ENCODE measurements around the gene PVR. TPM values are rescaled to one million over a fixed set of nuclear protein-coding genes. Genes with fewer than 3 reads are reported as not detected.
A peak's percentile ranks its signal among the peaks of the same experiment; 100 is the strongest.
"Not testable (repeated sequence)": the region's sequence is repeated elsewhere in the genome, so short reads cannot be mapped to it uniquely, and the experiment has no call there.

Gene PVR
- total and polyA plus RNA-seq, 12 donors, result 28.7 to 57.8 (median 45.0) TPM

DNA sequence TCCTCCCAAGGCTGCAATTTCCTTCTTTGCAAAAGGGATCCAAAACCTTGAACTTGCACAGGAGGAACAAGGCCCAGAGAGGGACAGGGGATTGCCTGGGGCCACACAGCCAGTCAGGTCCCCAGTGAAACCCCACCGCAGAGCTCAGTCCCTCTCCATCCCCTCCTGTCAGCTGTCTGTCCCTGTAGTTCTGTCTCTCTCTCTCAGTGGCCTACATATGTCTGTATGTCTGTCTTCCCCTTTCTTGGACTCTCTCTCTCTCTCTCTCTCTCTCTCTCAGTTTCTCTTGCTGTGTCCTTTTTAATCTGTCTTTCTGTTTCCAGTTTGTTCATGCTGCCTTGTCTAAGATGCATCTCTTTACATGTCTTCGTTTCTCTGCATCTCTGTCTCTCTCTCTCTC lies 39.1 kb downstream of the PVR start:
- Histone ChIP-seq H3K27ac (no peak overlapping the region), H3K4me3 (no peak overlapping the region), H3K27me3 (no peaks in the 10 kb centered on the region), H3K36me3 (replicated peaks in 1 of 2) (no peaks in the 10 kb centered on the region), H3K4me1 (replicated peaks in 1 of 2) (peaks cover 10 to 25% of the 10 kb centered on the region in 2 donors), H3K9me3 (replicated peaks in 1 of 3) (no peaks in the 10 kb centered on the region)
- WGBS, 4 donors, result 89 to 95% (median 92%) methylated on average over 2 of the region's 2 CpGs
- no peak for DNase-seq
- no peak for TF ChIP-seq POLR2A (IDR thresholded peaks at IDR 0.05)
- TF ChIP-seq, protein P1, sequence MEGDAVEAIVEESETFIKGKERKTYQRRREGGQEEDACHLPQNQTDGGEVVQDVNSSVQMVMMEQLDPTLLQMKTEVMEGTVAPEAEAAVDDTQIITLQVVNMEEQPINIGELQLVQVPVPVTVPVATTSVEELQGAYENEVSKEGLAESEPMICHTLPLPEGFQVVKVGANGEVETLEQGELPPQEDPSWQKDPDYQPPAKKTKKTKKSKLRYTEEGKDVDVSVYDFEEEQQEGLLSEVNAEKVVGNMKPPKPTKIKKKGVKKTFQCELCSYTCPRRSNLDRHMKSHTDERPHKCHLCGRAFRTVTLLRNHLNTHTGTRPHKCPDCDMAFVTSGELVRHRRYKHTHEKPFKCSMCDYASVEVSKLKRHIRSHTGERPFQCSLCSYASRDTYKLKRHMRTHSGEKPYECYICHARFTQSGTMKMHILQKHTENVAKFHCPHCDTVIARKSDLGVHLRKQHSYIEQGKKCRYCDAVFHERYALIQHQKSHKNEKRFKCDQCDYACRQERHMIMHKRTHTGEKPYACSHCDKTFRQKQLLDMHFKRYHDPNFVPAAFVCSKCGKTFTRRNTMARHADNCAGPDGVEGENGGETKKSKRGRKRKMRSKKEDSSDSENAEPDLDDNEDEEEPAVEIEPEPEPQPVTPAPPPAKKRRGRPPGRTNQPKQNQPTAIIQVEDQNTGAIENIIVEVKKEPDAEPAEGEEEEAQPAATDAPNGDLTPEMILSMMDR (IDR thresholded peaks at IDR 0.05), result no peak
- intact Hi-C loops (cut with DNase I), result no loop called here

DNA sequence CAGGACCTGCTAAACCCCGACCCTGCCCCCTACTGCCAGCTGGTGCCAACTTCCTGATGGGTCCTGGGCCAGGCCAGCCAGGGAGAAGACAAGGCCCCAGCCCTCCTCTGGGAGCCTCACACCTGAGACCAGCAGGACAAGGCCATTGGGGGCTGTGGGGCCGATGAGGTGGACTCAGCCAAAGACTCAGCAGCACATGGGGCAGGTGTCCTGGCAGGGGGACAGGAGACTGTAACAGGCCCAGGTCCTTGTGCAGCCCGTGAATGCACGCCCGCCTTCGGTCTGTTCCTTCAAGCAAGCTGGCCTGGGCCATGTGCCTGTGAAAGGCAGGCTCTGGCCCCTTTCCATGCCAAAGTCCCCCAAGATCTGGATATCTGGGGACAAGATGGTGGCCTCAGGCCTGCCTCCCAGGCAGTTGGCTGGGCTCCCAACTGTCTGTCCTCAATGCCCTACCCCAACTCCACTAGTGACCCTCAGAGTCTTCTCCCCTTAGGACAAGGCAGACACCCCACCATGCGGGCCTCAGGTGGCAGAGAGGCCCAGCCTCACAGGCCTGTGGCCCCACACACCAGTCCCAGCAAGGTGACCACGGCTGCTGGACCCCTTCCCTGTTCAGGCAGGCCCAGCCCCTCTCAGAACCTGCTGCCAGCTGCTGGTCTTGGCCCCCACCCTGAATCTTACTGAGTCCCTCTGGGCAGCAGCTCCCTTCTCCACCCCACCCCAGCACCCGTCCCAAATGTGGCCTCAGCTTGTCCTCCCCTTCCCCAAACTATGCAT lies 39.9 kb downstream of the PVR start:
- Histone ChIP-seq H3K4me3 (no peak overlapping the region), H3K4me1 (replicated peaks in 1 of 2) (peaks cover 10 to 25% of the 10 kb centered on the region in 2 donors), H3K27ac (peak overlapping the region in 1 of 5 donors; percentile 90), H3K9me3 (replicated peaks in 1 of 3) (no peaks in the 10 kb centered on the region), H3K27me3 (no peaks in the 10 kb centered on the region), H3K36me3 (replicated peaks in 1 of 2) (no peaks in the 10 kb centered on the region)
- intact Hi-C loops (cut with DNase I), result no loop called here
- no peak for TF ChIP-seq POLR2A (IDR thresholded peaks at IDR 0.05)
- TF ChIP-seq, protein P1 (IDR thresholded peaks at IDR 0.05), result no peak
- 55 to 76% (median 71%) methylated on average over 2 to 9 of the region's 9 CpGs for WGBS, 4 donors
- DNase-seq, result no peak

DNA sequence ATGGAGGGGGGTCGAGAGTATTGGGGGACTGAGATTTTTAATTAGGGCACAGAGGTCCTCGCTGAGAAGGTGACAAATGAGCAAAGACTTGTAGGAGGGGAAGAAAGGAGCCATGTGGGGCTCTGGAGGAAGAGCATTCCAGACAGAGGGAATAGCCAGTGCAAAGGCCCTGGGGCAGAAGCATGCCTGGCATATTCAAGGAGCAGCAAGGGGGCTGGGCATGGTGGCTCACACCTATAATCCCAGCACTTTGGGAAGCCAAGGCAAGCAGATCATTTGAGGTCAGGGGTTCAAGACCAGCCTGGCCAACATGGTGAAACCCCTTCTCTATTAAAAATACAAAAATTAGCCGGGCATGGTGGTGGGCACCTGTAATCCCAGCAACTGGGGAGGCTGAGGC lies 40.7 kb downstream of the PVR start:
- H3K4me3 ChIP-seq; H3K27me3 ChIP-seq; H3K36me3 ChIP-seq (replicated peaks in 1 of 2); intact Hi-C loops (cut with DNase I); H3K9me3 ChIP-seq (replicated peaks in 1 of 3); DNase-seq: not testable (repeated sequence)
- H3K4me1 ChIP-seq (replicated peaks in 1 of 2), result peaks cover 12 to 25% of the 10 kb centered on the region in 2 donors
- peak overlapping the region in 4 of 5 donors; percentile 27 to 90 (median 70) for H3K27ac ChIP-seq
- WGBS, 4 donors, result 83 to 91% (median 90%) methylated on average over 3 of the region's 3 CpGs

DNA sequence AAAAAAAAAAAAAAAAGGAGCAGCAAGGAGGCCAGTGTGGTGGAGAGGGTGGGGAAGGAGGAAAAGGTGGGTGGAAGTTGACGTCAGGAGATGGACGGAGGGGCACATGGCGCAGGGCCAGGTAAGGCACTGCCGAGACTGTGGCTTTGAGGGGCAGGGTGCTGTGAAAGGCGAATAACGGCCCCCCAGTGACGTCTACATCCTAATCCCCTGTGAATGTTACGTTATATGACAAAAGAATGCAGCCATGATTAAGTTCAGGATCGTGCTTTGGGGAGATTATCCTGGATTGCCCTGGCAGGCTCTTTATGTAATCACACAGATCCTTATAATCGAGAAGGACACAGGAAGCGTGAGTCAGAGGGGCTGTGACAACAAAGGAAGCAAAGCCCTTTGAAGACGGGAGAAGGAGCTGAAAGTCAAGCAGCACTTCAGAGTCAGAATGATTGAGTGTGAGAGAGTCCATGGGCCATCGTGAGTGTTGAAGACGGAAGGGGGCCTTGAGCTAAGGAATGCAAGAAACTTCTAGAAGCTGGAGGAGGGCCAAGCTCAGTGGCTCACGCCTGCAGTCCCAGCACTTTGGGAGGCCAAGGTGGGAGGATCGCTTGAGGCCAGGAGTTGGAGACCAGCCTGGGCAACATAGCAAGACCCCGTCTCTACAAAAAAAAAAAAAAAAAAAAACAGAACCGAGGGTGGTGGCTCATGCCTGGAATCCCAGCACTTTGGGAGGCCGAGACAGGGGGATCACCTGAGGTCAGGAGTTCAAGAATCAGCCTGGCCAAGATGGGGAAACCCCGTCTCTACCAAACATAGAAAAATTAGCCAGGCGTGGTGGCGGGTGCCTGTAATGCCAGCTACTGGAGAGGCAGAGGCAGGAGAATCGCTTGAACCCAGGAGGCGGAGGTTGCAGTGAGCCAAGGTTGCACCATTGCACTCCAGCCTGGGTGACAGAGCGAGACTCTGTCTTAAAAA lies 41.5 kb downstream of the PVR start:
- peak overlapping the region; percentile 21 to 90 (median 62) for H3K27ac ChIP-seq
- no peaks in the 10 kb centered on the region for H3K9me3 ChIP-seq (replicated peaks in 1 of 3)
- 22 to 26% (median 24%) methylated on average over 24 to 25 of the region's 25 CpGs for WGBS, 4 donors
- TF ChIP-seq, protein P1 (IDR thresholded peaks at IDR 0.05), result no peak
- TF ChIP-seq POLR2A (IDR thresholded peaks at IDR 0.05), result no peak
- no peaks in the 10 kb centered on the region for H3K36me3 ChIP-seq (replicated peaks in 1 of 2)
- H3K4me1 ChIP-seq (replicated peaks in 1 of 2), result peaks cover 14 to 25% of the 10 kb centered on the region in 2 donors
- H3K27me3 ChIP-seq, result no peaks in the 10 kb centered on the region
- H3K4me3 ChIP-seq, result peak overlapping the region in 1 of 4 donors; percentile 6
- peak; percentile 74 to 92 (median 86) for DNase-seq
- intact Hi-C loops (cut with DNase I), result loop anchor here in 1 of 2 donors (5.0 kb wide), 1 partner anchor 37 kb away; no protein-coding TSS in a partner anchor

Measured in adrenal gland (tissue), 12 donors.